ENCODE results near the gene MFSD6.
"Not testable (repeated sequence)": the region's sequence is repeated elsewhere in the genome, so short reads cannot be mapped to it uniquely, and the experiment has no call there.

MFSD6 gene

GRCh38 chr2:190469771-190470170 is 61.6 kb downstream of the MFSD6 start:
- no peak for TF ChIP-seq POLR2A (IDR thresholded peaks at IDR 0.05; ENCODE audit: low read length)
- no peak for TF ChIP-seq GATA1 (IDR thresholded peaks at IDR 0.05; ENCODE audit: low read depth, low read length)
- DNase-seq: peak; percentile 37 to 46

GRCh38 chr2:190470256-190470826 is 62.2 kb downstream of the MFSD6 start:
- no peak for DNase-seq
- TF ChIP-seq GATA1 (IDR thresholded peaks at IDR 0.05; ENCODE audit: low read depth, low read length): no peak
- no peak for TF ChIP-seq POLR2A (IDR thresholded peaks at IDR 0.05; ENCODE audit: low read length)

GRCh38 chr2:190477661-190478454 is 69.7 kb downstream of the MFSD6 start:
- no peak for TF ChIP-seq POLR2A (IDR thresholded peaks at IDR 0.05; ENCODE audit: low read length)
- no peak for TF ChIP-seq GATA1 (IDR thresholded peaks at IDR 0.05; ENCODE audit: low read depth, low read length)

GRCh38 chr2:190478572-190479195 is 70.5 kb downstream of the MFSD6 start:
- peak in 1 of 2 experiments; percentile 19 for DNase-seq
- TF ChIP-seq GATA1 (IDR thresholded peaks at IDR 0.05; ENCODE audit: low read depth, low read length) (no peak), POLR2A (IDR thresholded peaks at IDR 0.05; ENCODE audit: low read length) (no peak)

More at GRCh38 chr2:190477661-190478454, 69.7 kb downstream of the MFSD6 start:
- peak in 1 of 2 experiments; percentile 59 for DNase-seq

- no peak for DNase-seq
- no peak for TF ChIP-seq POLR2A (IDR thresholded peaks at IDR 0.05; ENCODE audit: low read length)
- TF ChIP-seq GATA1 (IDR thresholded peaks at IDR 0.05; ENCODE audit: low read depth, low read length): no peak
Measured at GRCh38 chr2:190481339-190481738, 73.2 kb downstream of the MFSD6 start.

GRCh38 chr2:190482451-190482850 is 74.3 kb downstream of the MFSD6 start:
- TF ChIP-seq GATA1 (IDR thresholded peaks at IDR 0.05; ENCODE audit: low read depth, low read length) (no peak), POLR2A (IDR thresholded peaks at IDR 0.05; ENCODE audit: low read length) (no peak)
- no peak for DNase-seq

- DNase-seq: no peak
- no peak for TF ChIP-seq GATA1 (IDR thresholded peaks at IDR 0.05; ENCODE audit: low read depth, low read length)
- no peak for TF ChIP-seq POLR2A (IDR thresholded peaks at IDR 0.05; ENCODE audit: low read length)
Measured at GRCh38 chr2:190486037-190486623, 78.0 kb downstream of the MFSD6 start.

- TF ChIP-seq POLR2A (IDR thresholded peaks at IDR 0.05; ENCODE audit: low read length) (no peak), GATA1 (IDR thresholded peaks at IDR 0.05; ENCODE audit: low read depth, low read length) (no peak)
- DNase-seq: no peak
Measured at GRCh38 chr2:190488516-190489233, 80.5 kb downstream of the MFSD6 start.

GRCh38 chr2:190489475-190489874 is 81.3 kb downstream of the MFSD6 start:
- no peak for TF ChIP-seq POLR2A (IDR thresholded peaks at IDR 0.05; ENCODE audit: low read length)
- no peak for TF ChIP-seq GATA1 (IDR thresholded peaks at IDR 0.05; ENCODE audit: low read depth, low read length)
- DNase-seq: no peak

- TF ChIP-seq POLR2A (IDR thresholded peaks at IDR 0.05; ENCODE audit: low read length) (no peak), GATA1 (IDR thresholded peaks at IDR 0.05; ENCODE audit: low read depth, low read length) (no peak)
- DNase-seq: no peak
Measured at GRCh38 chr2:190490502-190490901, 82.3 kb downstream of the MFSD6 start.

- no peak for DNase-seq
- TF ChIP-seq GATA1 (IDR thresholded peaks at IDR 0.05; ENCODE audit: low read depth, low read length) (no peak), POLR2A (IDR thresholded peaks at IDR 0.05; ENCODE audit: low read length) (no peak)
Measured at GRCh38 chr2:190493095-190493494, 84.9 kb downstream of the MFSD6 start.

GRCh38 chr2:190494600-190495227 is 86.6 kb downstream of the MFSD6 start:
- not testable (repeated sequence) for DNase-seq

GRCh38 chr2:190497428-190497827 is 89.3 kb downstream of the MFSD6 start:
- TF ChIP-seq POLR2A (IDR thresholded peaks at IDR 0.05; ENCODE audit: low read length) (no peak), GATA1 (IDR thresholded peaks at IDR 0.05; ENCODE audit: low read depth, low read length) (no peak)
- DNase-seq: no peak
